Stimulated activated CD4-positive, alpha-beta T cell treated with anti-CD3 and anti-CD28 coated beads, Interleukin-2, amount 100 ng/mL, for 4 hours (primary cell): ENCODE data around the gene CRY1.

Experiments used
- DNase-seq: peaks from one replicate; pipeline ENCODE4 v3.0.0-alpha.2; 2020; ENCODE audit warnings: low read depth

The CRY1 gene

DNA sequence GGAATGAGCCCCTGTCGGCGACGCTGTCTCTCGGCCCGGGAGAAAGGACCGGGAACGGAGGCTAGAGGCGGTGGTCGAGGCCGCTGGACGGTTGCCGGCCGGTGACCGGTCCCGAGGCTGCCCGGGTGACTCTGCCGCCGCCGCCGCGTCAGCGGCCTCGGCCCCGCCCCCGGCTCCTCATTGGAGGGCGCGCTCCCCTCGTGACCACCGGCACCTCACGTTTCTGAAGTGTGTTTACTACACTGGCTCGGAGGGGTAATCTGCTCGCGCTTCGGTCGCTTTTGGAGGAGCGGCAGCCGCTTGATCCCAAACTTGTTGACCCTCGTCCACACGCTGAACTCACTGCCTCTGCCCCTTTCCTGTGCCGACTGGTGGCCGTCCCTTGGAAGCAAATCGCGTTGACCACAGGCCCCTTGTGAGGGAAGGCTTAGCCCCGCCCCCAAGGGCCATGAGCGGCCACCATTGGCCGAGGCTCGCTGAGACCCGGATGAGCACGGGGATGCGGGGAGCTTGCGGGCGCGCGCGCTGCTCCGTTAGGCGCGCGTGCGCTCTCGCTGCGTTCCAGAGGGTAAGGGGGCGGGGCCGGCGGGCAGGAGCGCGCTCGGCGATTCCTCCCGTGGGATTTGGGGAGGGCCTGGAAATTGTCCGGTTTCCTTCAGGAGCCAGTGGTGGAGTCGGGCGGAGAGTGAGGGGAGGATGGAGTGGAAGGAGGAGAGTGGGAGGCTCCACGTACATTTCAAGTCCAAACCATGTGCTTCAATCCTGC is at the start of gene CRY1:
Gene CRY1 (minus strand): TSS at position 133 of the 766 bp plus-strand sequence. CDS start 588 bp downstream, outside the sequence.
- DNase-seq: peak; percentile 88

GRCh38 chr12:107139787-107140186 is 46.4 kb upstream of the CRY1 start:
- DNase-seq: no peak

DNA sequence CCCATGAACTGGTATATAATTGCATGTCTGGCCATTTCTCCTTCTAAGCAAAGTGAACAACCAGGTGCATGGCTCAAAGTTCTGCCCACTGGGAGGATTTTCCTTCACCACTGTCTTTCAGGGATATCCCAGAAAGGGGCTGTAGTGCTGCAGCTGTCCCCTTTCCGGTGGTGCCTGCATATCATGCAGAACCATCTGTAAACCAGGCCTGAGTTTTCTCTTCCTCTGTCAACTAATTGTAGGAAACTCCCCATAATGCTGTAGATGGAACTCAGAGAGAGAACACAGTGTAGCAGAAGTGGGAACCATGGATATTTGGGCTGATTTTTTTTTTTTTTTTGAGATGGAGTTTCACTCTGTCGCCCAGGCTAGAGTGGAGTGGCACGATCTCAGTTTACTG is 45.6 kb upstream of the CRY1 start:
- DNase-seq: no peak

DNA sequence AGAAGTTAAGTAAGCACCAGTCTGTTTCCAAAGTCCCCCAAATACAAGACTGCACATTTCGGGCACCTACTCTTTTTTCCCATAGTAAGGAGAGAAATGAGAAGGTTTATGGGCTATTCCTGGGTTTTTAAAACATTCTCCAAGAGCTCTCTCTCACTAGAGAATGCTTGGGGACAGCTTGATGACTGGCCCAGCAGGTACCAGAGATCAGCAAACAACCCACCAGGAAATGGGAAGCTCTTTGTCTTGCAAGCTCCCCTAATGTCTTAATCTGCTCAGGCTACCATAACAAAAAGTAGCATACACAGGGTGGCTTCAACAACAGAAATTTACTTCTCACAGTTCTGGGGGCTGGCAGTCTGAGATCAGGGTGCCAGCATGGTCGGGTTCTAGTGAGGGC is 41.8 kb upstream of the CRY1 start:
- DNase-seq: no peak

DNA sequence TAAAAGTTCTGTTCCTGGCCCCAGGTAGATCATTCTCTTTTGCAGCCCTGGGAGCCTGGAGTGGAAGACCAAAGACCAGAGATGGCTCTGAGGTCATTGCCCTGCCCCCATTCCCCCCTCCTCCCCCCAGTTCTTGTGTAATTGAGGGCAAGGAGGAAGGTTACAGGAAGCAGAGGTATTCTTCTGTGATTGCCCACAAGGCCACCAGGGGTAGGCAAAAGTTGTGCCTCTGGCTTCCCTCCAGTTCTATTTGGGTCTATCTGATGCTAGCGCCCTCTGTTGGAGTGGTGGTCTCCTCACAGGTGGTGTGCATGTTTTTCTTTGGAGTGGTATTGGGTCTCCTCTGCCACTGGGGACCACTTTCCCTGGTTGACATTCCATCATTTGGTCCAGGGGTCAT is 41.2 kb upstream of the CRY1 start:
- no peak for DNase-seq

DNA sequence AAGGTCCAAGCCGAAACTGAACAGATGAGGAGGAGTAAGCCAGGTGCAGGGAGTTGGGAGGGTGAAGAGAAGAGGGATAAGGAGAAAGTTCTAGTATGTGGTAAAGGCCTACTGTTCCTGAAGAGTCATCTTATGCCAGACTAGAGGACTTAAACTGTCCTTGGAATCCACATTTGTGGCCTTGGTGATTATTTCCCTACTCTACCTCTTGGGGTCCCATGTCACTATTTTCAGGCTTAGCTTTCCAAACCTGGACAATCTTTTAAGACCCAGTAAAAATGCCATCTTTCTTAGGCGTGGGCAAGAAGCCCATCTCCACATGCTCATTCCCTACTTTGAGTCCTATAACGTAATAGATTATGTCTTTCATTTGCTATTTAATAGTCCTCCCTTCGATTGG is 40.1 kb upstream of the CRY1 start:
- no peak for DNase-seq

- DNase-seq: peak; percentile 2
These were observed 38.7 kb upstream of the CRY1 start for GRCh38 chr12:107131832-107132616.

DNA sequence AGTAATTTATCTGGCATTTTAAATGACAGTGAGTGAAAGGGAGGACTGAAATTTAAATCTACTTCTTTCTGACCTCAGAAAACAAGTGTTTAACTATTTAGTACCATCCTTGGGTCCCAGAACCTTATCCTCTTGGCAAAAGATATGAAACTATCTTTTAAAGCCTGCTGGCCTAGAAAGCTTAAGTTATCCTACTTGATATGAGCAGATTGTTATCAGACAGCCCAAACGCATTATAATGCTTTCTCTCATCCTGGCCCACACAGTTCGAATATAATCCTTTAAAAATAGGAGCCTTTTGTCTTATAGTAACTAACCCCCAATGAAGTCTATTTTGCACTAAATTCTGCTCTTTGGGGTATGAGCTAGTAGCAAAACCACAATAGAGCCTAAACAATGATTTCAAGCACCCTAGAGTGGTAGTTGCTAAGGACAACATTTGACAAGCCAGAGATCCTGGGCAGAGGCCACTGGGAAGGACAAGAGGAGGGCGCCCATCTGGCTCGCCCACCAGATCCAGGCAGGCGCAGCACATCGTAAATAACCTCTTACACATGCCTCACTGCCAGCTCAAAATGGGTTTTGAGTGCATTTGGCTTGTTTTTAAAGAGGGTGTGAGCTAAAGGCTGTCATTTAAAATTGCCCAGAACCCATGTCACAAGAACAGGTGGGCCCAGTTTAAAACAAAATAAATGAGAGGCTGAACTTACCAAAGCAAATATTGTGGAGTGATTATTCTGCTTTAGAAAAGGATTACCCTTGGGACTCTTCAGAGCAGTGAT is 37.7 kb upstream of the CRY1 start:
- DNase-seq: no peak

DNA sequence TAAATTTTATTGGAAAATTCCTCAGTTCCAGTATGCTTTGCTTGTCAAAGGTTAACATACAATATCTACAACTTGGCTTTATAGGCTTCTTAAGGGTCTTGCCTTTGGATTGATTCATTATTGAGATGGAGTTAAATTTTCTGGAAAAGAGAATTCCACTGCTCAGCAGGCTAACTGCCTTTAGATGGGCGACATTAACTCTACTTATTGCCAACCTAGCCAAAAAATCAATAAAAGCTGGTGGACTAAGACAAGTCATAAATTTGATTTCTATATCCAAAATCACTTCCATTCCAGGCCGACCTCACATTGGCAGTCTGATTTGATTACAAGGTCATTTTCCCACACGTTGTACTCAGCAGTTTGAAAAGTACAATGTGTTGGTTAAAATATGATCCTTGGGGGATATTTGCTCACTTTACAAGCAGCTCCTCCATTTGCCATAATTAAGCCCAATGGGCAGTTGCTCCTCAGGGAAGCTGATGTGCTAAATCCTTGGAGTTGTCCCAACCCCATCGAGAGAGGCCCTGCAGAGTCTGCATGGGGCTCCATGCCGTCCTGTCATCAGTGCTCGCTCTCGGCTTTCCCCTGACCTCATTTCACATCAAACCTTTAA is 36.1 kb upstream of the CRY1 start:
- no peak for DNase-seq

DNA sequence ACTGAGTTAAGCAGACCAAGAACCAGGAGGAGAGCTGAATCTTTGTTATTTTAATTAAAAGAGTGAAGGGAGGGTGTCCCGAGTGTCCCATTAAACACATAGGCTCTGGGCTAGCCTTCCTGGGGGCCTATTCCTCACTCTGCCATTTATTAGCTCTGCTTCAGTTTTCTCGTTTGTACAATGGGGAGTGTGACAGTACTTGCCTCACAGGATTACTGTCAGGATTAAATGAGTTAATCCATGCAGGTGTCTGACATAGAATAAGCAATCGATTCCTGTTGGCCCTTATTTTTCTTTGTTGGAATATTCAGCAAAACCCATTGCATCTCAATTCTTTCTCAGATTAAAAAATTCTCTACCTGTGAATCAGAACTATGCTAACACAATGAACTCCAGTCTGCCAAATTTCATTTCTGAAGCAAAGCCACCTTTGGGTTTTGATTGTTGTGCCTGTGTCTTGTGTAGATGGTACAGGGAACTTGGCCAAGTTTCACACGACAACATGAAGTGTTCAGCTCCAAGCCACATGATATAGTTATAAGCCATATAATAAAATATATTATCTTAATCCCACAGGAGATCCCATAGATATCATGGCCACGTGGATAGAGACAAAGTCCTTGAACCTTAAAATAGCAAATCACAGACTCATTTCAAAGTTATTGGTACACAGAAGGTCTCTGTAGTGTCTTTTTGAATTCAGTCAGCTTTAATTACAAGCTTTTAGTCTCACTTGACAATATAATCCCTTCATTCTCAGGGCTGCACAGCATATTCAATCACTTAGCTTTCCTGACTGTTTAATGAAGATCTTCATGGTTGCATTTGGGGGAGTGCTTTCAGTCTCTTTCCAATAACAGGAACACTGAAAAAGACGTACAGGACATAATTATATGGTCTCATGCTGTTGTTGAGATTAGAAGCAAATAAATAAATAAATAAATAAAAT is 34.4 kb upstream of the CRY1 start:
- DNase-seq: no peak

- no peak for DNase-seq
These were observed 33.6 kb upstream of the CRY1 start for GRCh38 chr12:107126796-107127481.

GRCh38 chr12:107125833-107126232 is 32.5 kb upstream of the CRY1 start:
- DNase-seq: no peak

DNA sequence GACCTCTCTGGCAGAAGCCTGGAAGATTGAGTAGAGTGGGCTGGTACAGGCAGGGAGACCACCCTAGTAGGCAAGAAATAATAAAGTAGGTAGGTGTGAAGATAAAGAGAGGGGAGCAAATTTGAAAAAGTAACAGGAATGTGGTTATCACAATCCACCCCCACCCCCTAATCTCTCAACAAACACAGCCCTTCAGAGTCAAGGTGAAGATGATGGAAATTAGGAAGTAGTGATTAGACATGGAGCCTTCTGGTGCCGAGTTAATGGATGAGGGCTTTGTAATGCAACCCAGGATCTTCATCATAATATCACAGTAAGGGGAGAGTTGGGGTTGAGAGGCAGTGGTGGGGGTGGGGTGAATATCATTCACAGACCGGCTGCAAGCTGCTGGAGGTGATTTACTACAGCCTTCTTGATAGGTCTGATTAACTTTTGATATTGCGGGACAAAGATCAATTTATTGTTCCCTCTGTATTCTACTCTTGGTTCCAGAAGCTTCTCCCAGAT is 29.2 kb upstream of the CRY1 start:
- DNase-seq: no peak

- DNase-seq: no peak
These were observed 25.7 kb upstream of the CRY1 start for GRCh38 chr12:107119091-107119490.

GRCh38 chr12:107118624-107119023 is 25.3 kb upstream of the CRY1 start:
- no peak for DNase-seq

- no peak for DNase-seq
These were observed 21.8 kb upstream of the CRY1 start for GRCh38 chr12:107115119-107115518.

GRCh38 chr12:107111314-107111713 is 18.0 kb upstream of the CRY1 start:
- DNase-seq: no peak

DNA sequence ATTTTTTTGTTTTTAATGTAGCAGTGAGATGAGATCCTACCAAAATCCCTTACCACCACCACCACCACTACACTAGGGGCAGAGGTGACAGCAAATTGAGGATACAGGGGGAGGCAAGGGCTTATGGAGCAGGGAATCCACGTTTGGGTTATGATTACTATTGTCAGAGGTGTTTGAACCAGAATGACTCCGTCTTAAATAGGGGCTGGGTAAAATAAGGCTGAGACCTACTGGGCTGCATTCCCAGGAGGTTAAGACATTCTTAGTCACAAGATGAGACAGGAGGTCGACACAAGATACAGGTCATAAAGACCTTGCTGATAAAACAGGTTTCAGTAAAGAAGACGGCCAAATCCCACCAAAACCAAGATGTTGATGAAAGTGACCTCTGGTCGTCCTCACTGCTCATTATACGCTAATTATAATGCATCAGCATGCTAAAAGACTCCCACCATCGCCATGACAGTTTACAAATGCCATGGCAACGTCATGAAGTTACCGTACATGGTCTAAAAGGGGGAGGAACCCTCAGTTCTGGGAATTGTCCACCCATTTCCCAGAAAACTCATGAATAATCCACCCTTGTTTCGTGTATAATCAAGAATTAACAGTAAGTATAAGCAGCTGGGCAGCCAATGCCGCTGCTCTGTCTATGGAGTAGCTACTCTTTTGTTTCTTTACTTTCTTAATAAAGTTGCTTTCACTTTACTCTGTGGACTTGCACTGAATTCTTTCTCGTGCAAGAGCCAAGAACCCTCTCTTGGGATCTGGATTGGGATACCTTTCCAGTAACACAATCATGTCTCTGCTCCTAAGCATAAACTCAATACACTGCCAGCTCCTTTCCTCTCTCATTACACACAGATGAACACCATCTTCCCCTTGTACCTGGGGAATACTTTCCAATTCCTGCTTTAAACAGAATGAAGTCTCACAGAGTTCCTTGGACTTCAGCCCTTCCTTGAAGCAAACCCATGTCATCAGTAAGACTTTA is 16.7 kb upstream of the CRY1 start:
- no peak for DNase-seq

DNA sequence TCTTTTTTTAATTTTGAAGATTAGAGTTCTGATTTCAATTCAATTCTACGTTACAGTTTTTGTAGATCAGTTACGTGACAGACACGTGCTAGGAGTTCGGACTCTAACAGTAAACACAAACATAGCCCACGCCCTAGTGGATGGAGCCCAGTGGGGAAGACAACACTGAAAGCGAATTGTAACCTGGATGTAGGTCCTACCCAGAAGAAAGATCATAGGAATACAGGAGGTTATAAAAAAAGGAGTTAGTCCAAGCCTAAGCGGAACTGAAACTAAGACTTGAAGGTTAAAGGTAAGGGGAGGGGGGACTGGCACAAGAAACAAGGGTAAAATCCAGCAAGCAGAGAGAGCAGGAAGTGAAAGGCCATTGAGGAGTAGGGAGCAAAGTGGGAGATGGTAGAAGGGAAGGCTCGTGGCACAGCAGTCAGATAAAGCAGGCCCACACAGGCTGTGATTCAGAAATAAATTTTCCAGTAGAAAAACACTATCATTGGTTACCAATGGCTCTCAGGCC is 15.7 kb upstream of the CRY1 start:
- DNase-seq: no peak
